GM12801 (cell line): ENCODE results near the gene KCNQ1.

ENCODE experiments used
- TF ChIP-seq, protein P1 (sequence below): IDR thresholded peaks from one replicate; pipeline ENCODE4 v1.5.1; 2011; ENCODE audit warnings: control low read depth; ENCODE audit not compliant: insufficient read length; ENCODE audit errors: extremely low read depth

KCNQ1 gene

DNA sequence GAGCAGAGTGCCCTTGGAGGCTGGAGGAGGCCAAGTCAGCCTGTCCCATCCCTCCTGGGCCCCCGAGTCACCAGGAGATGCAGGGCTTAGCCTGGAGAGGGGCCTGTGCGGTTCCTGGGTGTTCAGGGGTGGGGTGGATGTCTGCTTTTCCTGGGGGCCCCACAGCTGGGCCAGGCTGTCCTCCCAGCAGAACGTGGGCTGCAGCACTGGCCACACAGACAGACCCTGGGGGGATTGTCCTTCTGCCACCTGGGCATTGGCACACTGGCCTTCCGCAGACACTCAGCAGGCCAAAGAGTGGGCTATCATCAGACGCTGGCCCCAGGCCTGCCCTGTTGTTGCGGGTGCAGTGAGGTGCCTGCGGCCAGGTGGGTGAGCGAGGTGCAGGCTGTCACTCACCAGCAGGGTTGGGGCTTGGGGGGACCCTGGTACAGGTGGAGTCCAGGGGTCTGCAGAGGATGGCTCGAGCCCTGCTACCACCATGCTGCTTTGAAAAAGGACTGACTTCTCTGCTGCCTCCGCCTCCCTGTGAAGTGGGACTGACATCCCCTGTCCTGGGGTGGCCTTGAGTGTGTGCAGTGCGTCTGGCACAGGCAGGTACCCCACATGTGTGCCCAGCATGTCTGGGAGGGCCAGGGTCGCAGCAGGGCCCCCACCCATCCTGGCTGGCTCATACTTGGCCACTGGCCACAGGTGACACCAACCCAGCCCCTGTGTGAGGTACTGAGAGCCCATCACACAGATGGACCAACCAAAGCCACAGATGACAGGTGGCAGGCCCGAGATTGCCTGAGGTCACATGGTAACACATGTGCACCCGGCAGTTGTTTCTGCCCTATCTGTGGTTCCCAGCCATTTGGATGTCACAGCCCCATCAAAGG, 294.0 kb downstream of the KCNQ1 start:
- TF ChIP-seq, protein P1, sequence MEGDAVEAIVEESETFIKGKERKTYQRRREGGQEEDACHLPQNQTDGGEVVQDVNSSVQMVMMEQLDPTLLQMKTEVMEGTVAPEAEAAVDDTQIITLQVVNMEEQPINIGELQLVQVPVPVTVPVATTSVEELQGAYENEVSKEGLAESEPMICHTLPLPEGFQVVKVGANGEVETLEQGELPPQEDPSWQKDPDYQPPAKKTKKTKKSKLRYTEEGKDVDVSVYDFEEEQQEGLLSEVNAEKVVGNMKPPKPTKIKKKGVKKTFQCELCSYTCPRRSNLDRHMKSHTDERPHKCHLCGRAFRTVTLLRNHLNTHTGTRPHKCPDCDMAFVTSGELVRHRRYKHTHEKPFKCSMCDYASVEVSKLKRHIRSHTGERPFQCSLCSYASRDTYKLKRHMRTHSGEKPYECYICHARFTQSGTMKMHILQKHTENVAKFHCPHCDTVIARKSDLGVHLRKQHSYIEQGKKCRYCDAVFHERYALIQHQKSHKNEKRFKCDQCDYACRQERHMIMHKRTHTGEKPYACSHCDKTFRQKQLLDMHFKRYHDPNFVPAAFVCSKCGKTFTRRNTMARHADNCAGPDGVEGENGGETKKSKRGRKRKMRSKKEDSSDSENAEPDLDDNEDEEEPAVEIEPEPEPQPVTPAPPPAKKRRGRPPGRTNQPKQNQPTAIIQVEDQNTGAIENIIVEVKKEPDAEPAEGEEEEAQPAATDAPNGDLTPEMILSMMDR, result no peak

DNA sequence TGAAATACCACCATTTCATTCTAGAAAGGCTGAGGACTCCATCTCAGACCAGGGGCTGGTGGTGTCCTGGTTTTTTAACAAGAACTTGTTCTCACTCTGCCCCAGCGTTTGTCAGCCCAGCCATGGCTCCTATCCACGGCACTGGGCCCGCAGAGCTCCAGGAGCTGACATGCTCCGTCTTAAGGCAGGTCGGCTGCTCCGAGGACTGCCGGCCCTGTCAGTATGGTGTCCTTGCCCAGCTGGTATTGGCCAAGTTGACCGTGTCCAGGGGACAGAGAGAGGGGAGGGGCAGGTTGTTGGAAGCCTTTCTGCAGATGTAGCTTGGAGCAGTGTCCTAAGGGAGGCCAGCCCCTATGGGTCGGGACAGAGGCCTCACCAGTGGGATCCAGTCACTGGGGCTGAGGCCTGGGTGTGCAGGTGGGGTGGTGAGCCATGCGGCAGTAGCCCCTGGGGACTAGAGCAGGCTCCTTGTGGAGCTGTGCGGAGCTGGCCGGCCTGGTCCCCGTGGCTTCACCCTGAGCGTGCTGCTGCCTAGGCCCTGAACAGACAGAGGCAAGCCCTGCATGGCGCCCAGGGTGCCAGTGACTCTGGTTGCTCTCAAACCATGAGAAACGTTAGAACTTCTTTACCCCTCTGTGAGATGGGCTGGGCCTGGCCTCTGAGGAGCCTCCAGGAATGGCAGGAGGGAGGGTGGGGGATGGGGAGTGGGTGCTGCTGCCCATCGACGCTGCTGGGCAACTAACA, 294.9 kb downstream of the KCNQ1 start:
- TF ChIP-seq, protein P1, result no peak

DNA sequence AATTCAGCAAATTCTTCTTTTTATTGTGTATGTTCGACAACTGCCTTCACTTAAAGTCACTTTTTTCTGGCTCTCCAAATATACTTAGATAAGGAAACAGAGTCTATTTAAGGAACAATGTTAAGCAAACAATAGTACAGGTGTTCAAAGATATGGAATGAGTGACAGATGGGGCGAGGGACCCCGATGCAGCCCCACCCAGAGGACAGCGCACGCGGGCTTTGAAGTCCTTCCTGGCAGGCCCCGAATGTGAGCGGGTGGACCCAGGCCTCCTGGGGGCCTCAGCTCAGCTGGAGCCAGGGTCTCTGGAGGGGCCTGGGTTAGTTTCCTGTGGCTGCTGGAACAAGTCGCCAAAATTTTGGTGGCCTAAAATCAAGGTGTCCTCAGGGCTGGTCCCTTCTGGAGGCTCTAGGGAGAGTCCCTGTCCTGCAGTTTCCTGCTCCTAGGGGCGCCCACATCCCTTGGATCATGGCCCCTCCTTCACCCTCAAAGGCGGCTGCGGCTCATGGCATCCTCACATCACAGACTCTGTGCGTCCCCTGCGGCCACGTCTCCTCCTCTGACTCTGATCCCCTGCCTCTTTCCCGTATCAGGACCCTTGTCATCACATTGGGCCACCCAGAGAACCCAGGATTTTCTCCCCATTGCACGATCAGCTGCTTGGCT, 295.6 kb downstream of the KCNQ1 start:
- TF ChIP-seq, protein P1, result no peak

DNA sequence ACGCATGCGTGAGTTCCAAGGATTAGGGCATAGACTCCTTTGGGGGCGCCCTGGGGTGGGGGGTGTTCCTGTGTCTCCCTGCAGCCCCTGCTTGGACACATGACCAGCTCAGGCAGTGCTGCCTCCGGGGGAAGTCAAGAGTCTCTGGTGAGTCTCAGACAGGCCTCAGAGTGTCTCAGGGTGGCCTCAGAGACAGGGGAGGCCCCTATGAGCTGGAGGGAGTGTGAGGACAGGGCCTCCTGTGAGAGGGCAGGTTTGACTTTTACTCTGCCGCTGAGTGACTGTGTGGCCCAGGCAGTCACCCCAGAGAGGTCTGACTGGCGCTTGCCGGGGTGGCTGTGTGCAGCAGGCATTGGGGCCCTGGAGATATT, 296.2 kb downstream of the KCNQ1 start:
- TF ChIP-seq, protein P1, result no peak

DNA sequence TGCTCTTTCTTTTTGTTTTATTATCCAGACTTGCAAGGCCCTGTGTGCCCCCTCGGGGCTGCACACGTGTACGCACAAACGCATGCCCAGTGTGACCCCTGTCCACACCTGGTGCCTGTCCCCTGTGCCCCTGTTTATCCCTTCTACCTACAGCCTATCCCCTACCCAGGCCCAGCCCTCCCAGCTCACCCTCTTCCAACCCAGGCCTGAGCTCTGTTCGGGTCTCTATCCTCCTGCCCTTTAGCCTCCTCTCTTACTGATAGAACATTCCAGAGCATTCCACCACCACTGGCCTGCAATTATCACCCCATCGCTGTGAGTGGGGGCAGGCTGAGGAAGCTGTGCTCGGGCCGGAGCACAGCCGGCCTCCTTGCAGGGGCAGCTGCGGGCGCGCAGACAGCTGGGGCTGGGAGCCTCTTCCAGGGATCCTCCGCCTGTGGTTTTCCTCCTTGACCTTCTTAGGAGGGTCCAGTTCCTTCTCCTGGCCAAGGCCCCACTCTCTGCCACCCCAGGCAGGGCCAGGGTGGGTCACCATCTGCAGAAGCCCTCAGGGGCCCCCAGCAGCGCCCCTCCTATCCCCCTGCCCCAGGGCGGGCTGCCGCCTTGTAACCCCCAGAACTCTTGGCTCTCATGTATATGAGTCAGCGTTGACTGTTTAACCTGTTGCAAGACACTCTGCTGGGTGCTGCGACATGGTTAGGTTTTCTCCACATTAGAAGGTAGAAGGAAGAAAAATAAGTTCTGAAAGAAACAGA, 296.7 kb downstream of the KCNQ1 start:
- TF ChIP-seq, protein P1, result no peak

DNA sequence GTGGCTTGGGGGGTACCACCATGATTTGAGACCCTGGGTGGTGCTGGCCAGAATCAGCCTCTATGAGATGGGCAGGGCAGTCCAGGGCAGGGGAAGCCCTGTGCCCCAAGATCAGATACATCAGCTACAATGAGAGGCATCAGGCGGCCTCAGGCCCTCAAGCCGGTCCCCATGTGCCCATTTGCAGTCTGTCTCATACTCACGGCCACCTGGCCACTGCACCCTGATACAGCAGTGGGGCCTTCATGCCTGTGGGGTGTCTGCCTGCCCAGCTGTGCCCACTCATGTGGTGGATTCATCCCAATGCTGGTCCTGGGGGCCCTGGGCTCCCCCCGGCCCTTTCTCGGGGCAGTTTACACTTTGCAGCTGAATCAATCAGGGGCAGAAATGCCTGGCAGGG, 297.4 kb downstream of the KCNQ1 start:
- TF ChIP-seq, protein P1, result no peak
